DMS114 treated with DMSO at 0.1 percent for 48 hours (cell line): ENCODE measurements around the gene ALDH1A1.
"Not testable (repeated sequence)": the region's sequence is repeated elsewhere in the genome, so short reads cannot be mapped to it uniquely, and the experiment has no call there.

Experiments used
- DNase-seq: peaks from one replicate; lab custom pipeline; 2025; ENCODE audit not compliant: unreplicated experiment; lab: John Stamatoyannopoulos, UW

Gene ALDH1A1

DNA sequence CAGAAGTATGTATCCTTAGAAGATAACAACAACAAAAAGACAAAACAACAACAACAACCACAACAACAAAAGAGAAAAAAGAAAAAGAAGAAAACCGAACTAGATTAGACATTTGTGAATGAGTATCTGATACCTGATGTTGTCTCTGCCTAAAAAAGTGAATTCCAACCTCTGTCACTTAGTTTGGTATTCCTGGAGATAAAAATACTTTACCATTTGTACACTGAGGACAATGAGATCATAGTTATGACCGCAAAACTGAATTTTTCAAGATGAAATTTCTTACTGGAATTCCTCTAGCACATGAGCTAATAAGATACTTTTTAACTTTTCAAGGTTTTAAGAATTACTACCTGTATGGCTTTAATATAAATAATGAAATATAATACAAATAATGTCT is 54.5 kb downstream of the ALDH1A1 start:
- DNase-seq = no peak

DNA sequence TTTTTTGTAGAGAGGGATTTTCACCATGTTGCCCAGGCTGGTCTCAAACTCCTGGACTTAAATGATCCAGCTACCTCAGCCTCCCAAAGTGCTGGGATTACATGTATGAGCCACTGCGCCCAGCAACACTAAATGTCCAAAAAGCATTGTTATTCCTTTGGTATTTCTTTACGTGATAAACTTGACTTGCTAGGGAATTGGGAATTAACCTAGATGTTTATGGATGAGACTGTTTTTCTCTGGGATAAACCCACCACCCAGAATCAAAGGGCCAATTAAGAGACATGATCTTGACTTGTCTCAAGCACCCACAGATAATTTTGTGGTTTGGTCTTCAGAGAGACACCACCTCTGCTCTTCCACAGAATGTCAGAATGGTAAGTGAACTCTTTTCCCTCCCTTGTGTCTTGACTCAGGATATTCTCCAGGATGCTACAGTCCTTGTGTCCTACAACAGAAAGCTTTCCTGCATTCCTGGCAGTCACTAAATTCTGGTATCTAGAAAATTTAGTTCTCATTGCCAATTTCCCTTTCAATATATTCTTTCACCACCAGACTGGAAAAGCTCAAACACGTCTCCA is 55.7 kb downstream of the ALDH1A1 start:
- DNase-seq = no peak

DNA sequence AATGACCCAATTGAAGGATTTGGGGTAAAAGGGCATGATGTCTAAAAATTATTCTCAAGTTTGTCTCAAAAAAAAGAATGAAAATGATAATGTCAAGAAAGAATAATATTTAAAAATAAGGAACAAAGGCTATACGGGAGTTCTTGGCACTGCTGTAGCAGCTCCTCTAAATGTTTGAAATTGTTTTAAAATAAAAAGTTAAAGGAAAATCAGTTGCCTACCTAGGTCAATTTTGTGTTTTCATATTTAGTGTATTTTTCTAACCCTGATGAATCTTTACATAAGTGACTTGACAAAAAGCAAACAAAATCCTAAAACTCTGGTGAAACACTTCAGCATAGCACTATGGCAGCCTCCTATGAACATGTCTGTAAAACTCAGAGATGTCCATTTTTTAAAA is 56.4 kb downstream of the ALDH1A1 start:
- no peak for DNase-seq

DNA sequence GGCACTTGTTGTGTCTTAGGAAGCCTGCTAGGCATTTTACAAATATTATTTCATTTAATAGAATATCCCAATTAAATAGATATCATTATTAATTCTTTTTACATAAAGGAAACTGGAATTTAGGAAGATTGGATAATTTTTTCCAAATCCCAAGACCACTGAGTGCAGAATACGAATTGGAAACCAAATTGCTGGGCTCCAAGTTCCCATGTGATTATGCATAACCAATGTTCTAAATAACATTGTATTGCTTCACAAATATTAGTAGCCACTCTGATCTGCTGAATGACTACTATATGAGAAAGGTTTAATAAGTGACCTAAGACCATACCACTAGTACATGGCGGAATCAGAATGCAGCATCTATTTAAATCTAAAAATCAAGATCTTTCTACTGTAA is 57.7 kb downstream of the ALDH1A1 start:
- no peak for DNase-seq

GRCh38 chr9:72894342-72894741 is 58.5 kb downstream of the ALDH1A1 start:
- DNase-seq = no peak

- DNase-seq = no peak
These were observed 59.4 kb downstream of the ALDH1A1 start for GRCh38 chr9:72893437-72893836.

DNA sequence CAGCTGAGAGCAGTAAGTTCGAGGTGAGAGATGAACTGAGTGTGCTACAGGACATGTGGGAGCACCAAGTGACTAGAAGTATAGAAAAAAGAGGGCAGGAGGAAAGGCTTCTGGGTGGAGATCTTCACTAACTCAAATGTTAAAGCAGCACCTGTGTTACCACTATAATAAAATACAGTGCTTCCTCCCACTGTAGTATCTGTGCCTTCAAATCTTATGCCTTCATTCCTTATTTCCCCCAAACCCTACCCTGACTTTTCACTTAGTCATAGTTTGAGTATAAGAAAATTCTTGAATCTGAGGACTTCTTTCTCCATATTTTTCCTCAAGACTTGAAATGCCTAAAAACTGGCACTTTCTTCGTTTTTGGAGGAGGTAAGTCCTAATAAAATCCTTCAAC is 61.8 kb downstream of the ALDH1A1 start:
- DNase-seq = no peak

DNA sequence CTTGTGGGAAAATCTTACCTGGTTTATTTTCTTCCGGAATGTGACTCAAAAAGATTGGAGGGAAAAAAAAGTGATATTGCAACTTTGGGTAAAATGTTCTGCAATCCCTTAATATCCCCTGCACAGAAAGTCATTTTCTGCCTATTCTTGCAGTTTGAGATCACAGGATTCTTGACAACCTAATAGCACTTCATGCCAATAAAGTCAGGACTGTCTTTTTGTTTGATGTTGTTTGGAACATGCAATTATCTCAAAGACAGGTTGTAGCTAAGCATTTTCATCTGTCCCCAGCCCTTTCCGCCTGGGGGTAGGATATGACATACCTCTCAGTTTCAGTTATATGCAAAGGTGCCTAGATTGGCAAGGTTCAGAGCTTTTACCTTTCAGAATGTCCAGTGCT is 63.9 kb downstream of the ALDH1A1 start:
- DNase-seq = no peak

DNA sequence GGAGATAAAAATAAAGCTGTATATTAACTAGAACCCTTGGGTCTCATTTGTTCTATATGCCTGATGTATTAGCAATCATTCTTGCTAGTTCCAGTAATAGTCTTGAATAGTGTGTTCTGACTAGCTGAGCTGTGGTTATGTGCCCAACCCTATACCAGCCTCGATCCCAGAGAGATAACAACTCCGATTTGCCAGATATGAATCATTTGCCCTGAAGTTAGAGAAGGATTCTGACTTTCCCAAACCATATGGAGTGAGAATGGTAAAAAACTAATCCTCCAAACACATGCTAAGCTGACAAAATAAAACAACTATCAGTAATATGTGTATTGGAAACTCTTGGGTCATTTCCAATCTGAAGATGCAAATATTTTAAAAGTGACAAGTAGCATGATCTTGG is 64.8 kb downstream of the ALDH1A1 start:
- no peak for DNase-seq

GRCh38 chr9:72886386-72886785 is 66.5 kb downstream of the ALDH1A1 start:
- DNase-seq = no peak

GRCh38 chr9:72884508-72884907 is 68.3 kb downstream of the ALDH1A1 start:
- no peak for DNase-seq

DNA sequence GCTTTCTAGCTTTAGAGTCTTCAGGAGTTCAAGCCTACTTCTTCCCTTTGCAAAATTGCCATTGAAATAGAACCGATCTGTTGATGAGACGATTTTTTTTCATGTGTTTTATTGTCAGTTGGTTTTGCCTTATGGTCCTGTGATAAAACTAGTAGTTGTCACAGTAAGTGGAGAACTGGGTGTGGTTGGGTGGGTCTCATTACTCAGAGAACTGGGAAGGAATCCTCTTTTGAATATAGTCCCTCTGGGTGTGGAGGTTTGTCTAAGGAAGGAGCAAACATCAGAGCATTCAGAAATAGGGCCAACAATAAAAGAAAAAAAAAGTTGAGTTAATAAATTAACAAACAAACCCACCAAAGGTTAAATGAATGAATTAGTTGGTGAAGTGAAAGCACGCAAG is 69.0 kb downstream of the ALDH1A1 start:
- no peak for DNase-seq

- no peak for DNase-seq
These were observed 70.6 kb downstream of the ALDH1A1 start for GRCh38 chr9:72882117-72882775.

DNA sequence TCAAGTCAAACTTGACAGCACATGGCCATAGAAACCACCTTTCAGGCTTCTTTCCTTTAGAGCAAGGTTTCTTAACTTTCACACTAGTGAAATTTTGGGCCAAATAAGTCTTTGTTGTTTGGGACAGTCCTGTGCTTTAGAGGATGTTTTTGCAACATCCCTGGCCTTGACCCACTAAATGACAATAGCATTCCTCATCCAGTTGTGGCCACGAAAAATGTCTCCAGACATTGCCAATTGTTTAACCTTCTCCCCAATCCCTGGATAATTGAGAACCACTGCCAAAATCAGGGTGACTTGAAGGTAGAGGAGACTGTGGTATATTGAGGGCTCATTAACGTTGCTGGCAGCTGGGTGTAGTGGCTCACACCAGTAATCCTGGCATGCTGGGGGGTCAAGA is 72.0 kb downstream of the ALDH1A1 start:
- no peak for DNase-seq

DNA sequence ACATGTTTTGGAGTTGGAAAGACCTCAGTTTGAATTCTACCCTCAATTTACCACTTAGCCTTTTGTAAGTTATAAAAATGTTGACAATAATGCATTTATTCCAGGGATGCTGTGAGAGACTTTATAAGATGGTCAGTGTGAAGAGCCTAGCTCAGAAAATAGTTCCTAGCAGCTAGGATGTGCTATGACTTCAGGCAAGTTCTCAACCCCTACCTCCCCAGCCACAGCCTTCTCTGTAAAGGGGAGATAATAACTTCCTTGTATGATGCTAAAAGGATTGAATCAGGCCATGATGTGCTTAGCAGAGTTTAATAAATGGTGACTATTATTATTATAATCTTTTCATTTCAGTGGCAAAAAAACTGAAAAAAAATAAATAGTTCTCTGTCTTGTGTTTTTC is 77.6 kb downstream of the ALDH1A1 start:
- no peak for DNase-seq

DNA sequence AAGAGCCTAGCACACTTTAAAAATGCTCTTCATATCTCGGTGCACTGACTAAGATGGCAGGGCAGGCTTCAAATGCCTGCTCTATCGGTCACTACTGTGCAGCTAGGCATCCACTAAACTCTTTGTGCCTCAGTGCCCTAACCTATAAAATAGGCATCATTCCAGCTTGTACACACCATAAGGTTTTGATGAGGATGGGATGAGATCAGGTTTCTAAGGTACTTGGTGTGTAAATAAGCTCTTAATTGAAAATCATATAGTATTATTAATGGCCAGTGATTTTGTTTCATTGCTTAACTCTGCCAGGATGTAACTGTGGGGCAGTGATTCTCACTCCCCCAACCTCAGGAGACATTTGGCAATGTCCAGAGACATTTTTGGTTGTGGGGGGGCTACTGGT is 78.5 kb downstream of the ALDH1A1 start:
- DNase-seq = no peak

GRCh38 chr9:72873456-72873855 is 79.4 kb downstream of the ALDH1A1 start:
- no peak for DNase-seq

DNA sequence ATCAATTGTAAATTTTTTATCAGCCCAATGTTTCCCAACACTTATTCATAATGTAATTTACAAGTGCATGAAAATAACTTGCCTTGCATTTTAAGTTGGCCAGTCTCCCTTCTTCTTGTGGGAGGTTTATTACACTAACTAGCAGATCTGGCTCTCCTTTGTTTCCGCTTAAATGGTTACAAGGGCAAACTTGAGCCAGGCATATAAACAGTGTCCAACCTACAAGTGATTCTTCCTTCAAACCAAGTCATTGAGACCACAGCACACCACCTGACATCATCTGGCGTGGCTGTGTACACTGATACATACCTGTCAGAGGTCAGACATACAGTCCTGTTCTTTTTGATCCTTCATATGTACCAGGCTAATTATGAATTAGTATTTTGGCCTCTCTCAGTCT is 80.1 kb downstream of the ALDH1A1 start:
- no peak for DNase-seq

- no peak for DNase-seq
These were observed 81.2 kb downstream of the ALDH1A1 start for GRCh38 chr9:72871685-72872084.

GRCh38 chr9:72864327-72864726 is 88.5 kb downstream of the ALDH1A1 start:
- DNase-seq = no peak

DNA sequence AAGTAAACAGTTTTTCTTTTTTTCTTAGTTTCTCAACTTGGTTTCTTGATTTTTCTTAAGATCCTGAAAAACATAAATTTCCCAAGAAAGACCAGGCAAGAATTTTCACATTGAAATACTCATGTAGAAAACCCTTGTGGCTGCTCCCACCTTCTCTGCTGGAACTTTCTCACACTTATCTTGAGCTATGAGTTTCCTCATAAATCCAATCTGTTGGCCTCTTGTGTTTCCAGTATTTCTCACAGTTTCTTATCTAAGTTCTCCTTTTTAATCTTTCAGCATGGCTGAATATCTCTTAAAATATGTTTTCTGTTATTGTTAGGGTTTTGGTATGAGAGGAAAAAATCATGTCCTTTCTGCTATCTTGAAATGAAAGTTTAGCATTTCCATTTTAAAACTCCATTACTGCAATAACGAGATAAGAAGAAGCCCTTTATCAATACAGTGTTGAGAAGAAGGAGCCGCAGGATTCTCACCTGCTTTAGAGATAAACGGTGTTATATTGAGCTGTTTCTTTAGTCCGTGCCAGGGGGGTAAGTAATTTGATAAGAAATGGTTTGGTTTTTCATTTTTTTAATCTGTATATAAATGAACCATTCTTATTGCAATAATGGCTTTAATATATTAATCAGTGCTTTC is 89.3 kb downstream of the ALDH1A1 start:
- DNase-seq = no peak

GRCh38 chr9:72862788-72863187 is 90.1 kb downstream of the ALDH1A1 start:
- not testable (repeated sequence) for DNase-seq
